Ishikawa (cell line): Measurements from ENCODE around the gene BRD7.

Source experiments
- EGR1 ChIP-seq: IDR thresholded peaks from 2 replicates; pipeline ENCODE4 v1.6.1; 2012
- TAF1 ChIP-seq: IDR thresholded peaks from 2 replicates; pipeline ENCODE4 v1.6.1; 2012; ENCODE audit warnings: low read depth, mild to moderate bottlenecking
- TCF12 ChIP-seq: IDR thresholded peaks from 2 replicates; pipeline ENCODE4 v1.6.1; 2012; ENCODE audit warnings: low read depth
- TF ChIP-seq, protein P1 (sequence below): IDR thresholded peaks from 2 replicates; pipeline ENCODE4 v1.6.1; 2012

DNA sequence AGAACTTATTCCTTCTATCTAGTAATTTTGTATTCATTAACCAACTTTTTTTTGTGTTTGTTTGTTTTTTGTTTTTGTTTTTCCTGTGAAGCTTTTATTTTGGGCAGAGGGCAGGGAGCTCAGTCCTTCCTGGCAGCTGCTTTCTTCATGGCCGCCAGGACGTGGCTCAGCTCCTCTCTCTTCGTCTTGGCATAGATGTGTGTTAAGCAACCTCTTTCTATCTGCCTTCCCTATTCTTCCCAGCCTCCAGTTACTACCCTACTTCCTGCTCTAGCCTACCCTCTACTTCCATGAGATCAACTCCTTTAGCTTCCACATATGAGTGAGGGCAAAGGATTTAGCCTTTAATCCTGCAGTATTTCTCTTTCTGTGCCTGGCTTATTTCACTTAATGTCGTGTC is 8.2 kb upstream of the BRD7 start:
- TF ChIP-seq, protein P1, sequence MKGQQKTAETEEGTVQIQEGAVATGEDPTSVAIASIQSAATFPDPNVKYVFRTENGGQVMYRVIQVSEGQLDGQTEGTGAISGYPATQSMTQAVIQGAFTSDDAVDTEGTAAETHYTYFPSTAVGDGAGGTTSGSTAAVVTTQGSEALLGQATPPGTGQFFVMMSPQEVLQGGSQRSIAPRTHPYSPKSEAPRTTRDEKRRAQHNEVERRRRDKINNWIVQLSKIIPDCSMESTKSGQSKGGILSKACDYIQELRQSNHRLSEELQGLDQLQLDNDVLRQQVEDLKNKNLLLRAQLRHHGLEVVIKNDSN = no peak
- TF ChIP-seq TAF1 (no peak), TCF12 (no peak), EGR1 (no peak)
